GM19324 (cell line): ENCODE results near the gene VWA8.
"Not testable (repeated sequence)": the region's sequence is repeated elsewhere in the genome, so short reads cannot be mapped to it uniquely, and the experiment has no call there.

Experiments used
- ATAC-seq: cut with Tn5 transposase; IDR thresholded peaks from one replicate; pipeline ENCODE4 v1.9.1; 2021; ENCODE audit warnings: mild to moderate bottlenecking, moderate library complexity; ENCODE audit not compliant: unreplicated experiment, low FRiP score

The VWA8 gene

GRCh38 chr13:41658057-41658661 lies 302.8 kb downstream of the VWA8 start:
- ATAC-seq, result no peak

GRCh38 chr13:41655997-41656396 lies 304.9 kb downstream of the VWA8 start:
- ATAC-seq, result no peak

- no peak for ATAC-seq
Measured at GRCh38 chr13:41654796-41655195, 306.1 kb downstream of the VWA8 start.

- ATAC-seq, result no peak
Measured at GRCh38 chr13:41652735-41653361, 308.1 kb downstream of the VWA8 start.

GRCh38 chr13:41651413-41652058 lies 309.4 kb downstream of the VWA8 start:
- ATAC-seq, result no peak

GRCh38 chr13:41650706-41651105 lies 310.2 kb downstream of the VWA8 start:
- no peak for ATAC-seq

GRCh38 chr13:41649659-41650058 lies 311.2 kb downstream of the VWA8 start:
- ATAC-seq, result no peak

- no peak for ATAC-seq
Measured at GRCh38 chr13:41648314-41648935, 312.5 kb downstream of the VWA8 start.

- not testable (repeated sequence) for ATAC-seq
Measured at GRCh38 chr13:41647699-41648313, 313.1 kb downstream of the VWA8 start.

GRCh38 chr13:41645331-41645730 lies 315.6 kb downstream of the VWA8 start:
- no peak for ATAC-seq

GRCh38 chr13:41644742-41645141 lies 316.2 kb downstream of the VWA8 start:
- ATAC-seq, result no peak

- no peak for ATAC-seq
Measured at GRCh38 chr13:41643507-41643906, 317.4 kb downstream of the VWA8 start.

- no peak for ATAC-seq
Measured at GRCh38 chr13:41641961-41642360, 318.9 kb downstream of the VWA8 start.

GRCh38 chr13:41641429-41641828 lies 319.5 kb downstream of the VWA8 start:
- no peak for ATAC-seq

- ATAC-seq, result no peak
Measured at GRCh38 chr13:41639955-41640780, 320.7 kb downstream of the VWA8 start.

GRCh38 chr13:41639237-41639904 lies 321.5 kb downstream of the VWA8 start:
- ATAC-seq, result no peak

GRCh38 chr13:41637586-41637985 lies 323.3 kb downstream of the VWA8 start:
- ATAC-seq, result no peak

GRCh38 chr13:41637032-41637431 lies 323.9 kb downstream of the VWA8 start:
- not testable (repeated sequence) for ATAC-seq

GRCh38 chr13:41636590-41636989 lies 324.3 kb downstream of the VWA8 start:
- not testable (repeated sequence) for ATAC-seq

- no peak for ATAC-seq
Measured at GRCh38 chr13:41634407-41634806, 326.5 kb downstream of the VWA8 start.
